Stomach (tissue), 9 donors: ENCODE data around the gene PAX5. TPM values are rescaled to one million over a fixed set of nuclear protein-coding genes. Genes with fewer than 3 reads are reported as not detected.

Source experiments
- DNase-seq, 2 donors: peaks; one replicate each; pipeline versions ENCODE4 v3.0.0 to v3.0.0-alpha.2; 2013 to 2019
- H3K27ac ChIP-seq, 5 donors: fragments of 200-600 bp in 4 of 5; sonication (generic) in 4 of 5; one replicate each; pipeline ENCODE4 v1.5.1; 2013 to 2019; ENCODE audit warnings: mild to moderate bottlenecking in 1 of 5, moderate library complexity in 1 of 5
- H3K27me3 ChIP-seq, 3 donors: fragments of 200-600 bp; sonication (generic); one replicate each; pipeline ENCODE4 v1.5.1; 2017 to 2019; ENCODE audit warnings: mixed run types in 1 of 3
- H3K36me3 ChIP-seq, 4 donors: fragments of 200-600 bp; sonication (generic); 1 replicate in 3 of 4; 2 replicates in 1 of 4; pipeline ENCODE4 v1.5.1; 2016 to 2019
- H3K4me1 ChIP-seq, 4 donors: fragments of 200-600 bp; sonication (generic); one replicate each; pipeline ENCODE4 v1.5.1; 2016 to 2019
- H3K4me3 ChIP-seq, 4 donors: fragments of 200-600 bp; sonication (generic) in 3 of 4; one replicate each; pipeline ENCODE4 v1.5.1; 2016 to 2019; ENCODE audit warnings: mild to moderate bottlenecking in 1 of 4
- H3K9me3 ChIP-seq, 4 donors: fragments of 200-600 bp; sonication (generic); one replicate each; pipeline ENCODE4 v1.5.1; 2016 to 2019
- EP300 ChIP-seq: sonication (generic); formaldehyde crosslinking; IDR thresholded peaks from one replicate; pipeline ENCODE4 v1.6.1; 2017; ENCODE audit warnings: antibody characterized with exemption
- POLR2A ChIP-seq, 4 donors: fragments of 450-650 bp; IDR thresholded peaks; one replicate each; pipeline ENCODE4 v1.6.1; 2016; ENCODE audit warnings: antibody characterized with exemption in 4 of 4, control low read depth in 2 of 4, mild to moderate bottlenecking in 1 of 4, moderate library complexity in 1 of 4
- POLR2AphosphoS5 ChIP-seq, 3 donors: sonication (generic); formaldehyde crosslinking; IDR thresholded peaks; one replicate each; pipeline ENCODE4 v1.6.1; 2016; ENCODE audit warnings: antibody characterized with exemption in 3 of 3
- WGBS, 5 donors: extraction: QIAGEN DNeasy Blood & Tissue Kit in 3 of 5; methylation state at CpG; one replicate each; pipeline versions ENCODE4 v1.1.5 to v1.1.7; 2013 to 2018; 5-methylcytosine and 5-hydroxymethylcytosine counted together
- intact Hi-C: fragments of 100-400 bp; cut with DNase I; formaldehyde crosslinking; loops from one replicate; pipeline ENCODE4 v1.15.1; 2023; ENCODE audit warnings: low total_unique reads
- polyA plus RNA-seq, 3 donors: library from polyadenylated mRNA; stranded (reverse); fragments of 200-250 nt; gene quantifications; one replicate each; pipeline ENCODE4 v1.2.3, GENCODE V29; 2013
- total RNA-seq, 5 donors: library from RNA; depleted of rRNA; stranded (reverse); fragments of >200 nt; gene quantifications; one replicate each; pipeline versions ENCODE4 v1.1.0 to v1.2.3, GENCODE V29; 2014 to 2016
- TF ChIP-seq, protein P1 (sequence below), 7 experiments: fragments of 450-650 bp in 4 of 7; fragments of 200-600 bp in 3 of 7; sonication (generic) in 3 of 7; IDR thresholded peaks; one replicate each; pipeline ENCODE4 v1.5.1; 2016 to 2019; ENCODE audit warnings: antibody characterized with exemption in 7 of 7, control low read depth in 2 of 7, mild to moderate bottlenecking in 1 of 7
- donor health status: healthy with polysubstance abuse.
- donor health status: Bipolar disorder and iron deficiency.
- donor health status: healthy.

PAX5 gene
- total and polyA plus RNA-seq, 8 donors = 0.43 to 1.3 TPM; not detected in 6

DNA sequence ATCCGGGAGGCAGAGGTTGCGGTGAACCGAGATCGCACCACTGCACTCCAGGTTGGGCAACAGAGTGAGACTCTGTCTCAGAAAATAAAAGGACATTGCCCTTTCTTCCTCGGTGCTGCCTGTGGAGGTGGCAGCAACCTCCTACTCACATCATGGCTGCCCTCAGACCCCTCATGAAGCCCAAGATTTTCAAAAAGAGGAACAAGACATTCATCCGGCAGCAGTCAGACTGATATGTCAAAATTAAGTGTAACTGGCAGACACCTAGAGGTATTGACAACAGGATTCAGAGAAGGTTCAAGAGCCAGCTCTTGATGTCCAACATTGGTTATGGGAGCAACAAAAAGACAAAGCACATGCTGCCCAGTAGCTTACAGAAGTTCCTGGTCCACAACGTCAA is 12.6 kb upstream of the PAX5 start:
- Histone ChIP-seq H3K27ac (no peak overlapping the region), H3K4me1 (no peaks in the 10 kb centered on the region), H3K36me3 (no peaks in the 10 kb centered on the region), H3K9me3 (no peaks in the 10 kb centered on the region), H3K4me3 (no peak overlapping the region), H3K27me3 (peaks cover 0 to 84% (median 18%) of the 10 kb centered on the region in 3 donors)
- WGBS, 5 donors = 78 to 82% (median 81%) methylated on average over 7 of the region's 7 CpGs
- TF ChIP-seq, protein P1, sequence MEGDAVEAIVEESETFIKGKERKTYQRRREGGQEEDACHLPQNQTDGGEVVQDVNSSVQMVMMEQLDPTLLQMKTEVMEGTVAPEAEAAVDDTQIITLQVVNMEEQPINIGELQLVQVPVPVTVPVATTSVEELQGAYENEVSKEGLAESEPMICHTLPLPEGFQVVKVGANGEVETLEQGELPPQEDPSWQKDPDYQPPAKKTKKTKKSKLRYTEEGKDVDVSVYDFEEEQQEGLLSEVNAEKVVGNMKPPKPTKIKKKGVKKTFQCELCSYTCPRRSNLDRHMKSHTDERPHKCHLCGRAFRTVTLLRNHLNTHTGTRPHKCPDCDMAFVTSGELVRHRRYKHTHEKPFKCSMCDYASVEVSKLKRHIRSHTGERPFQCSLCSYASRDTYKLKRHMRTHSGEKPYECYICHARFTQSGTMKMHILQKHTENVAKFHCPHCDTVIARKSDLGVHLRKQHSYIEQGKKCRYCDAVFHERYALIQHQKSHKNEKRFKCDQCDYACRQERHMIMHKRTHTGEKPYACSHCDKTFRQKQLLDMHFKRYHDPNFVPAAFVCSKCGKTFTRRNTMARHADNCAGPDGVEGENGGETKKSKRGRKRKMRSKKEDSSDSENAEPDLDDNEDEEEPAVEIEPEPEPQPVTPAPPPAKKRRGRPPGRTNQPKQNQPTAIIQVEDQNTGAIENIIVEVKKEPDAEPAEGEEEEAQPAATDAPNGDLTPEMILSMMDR (IDR thresholded peaks at IDR 0.05) = no peak
- no peak for TF ChIP-seq POLR2AphosphoS5 (IDR thresholded peaks at IDR 0.05)
- TF ChIP-seq POLR2A (IDR thresholded peaks at IDR 0.05) = no peak
- no peak for TF ChIP-seq EP300
- no peak for DNase-seq
- intact Hi-C loops = no loop called here

- Histone ChIP-seq H3K27me3 (peaks cover 8 to 96% (median 43%) of the 10 kb centered on the region in 3 donors), H3K9me3 (peaks cover 0 to 4% (median 0%) of the 10 kb centered on the region in 4 donors), H3K27ac (no peak overlapping the region), H3K4me3 (no peak overlapping the region), H3K4me1 (peaks cover 7 to 10% (median 9%) of the 10 kb centered on the region in 4 donors), H3K36me3 (no peaks in the 10 kb centered on the region)
- no peak for DNase-seq
- 62 to 73% (median 63%) methylated on average over 3 of the region's 3 CpGs for WGBS, 5 donors
- no peak for TF ChIP-seq POLR2AphosphoS5 (IDR thresholded peaks at IDR 0.05)
- TF ChIP-seq, protein P1 (IDR thresholded peaks at IDR 0.05) = no peak
- TF ChIP-seq EP300 = no peak
- TF ChIP-seq POLR2A (IDR thresholded peaks at IDR 0.05) = no peak
- intact Hi-C loops = no loop called here
These were observed 8.4 kb upstream of the PAX5 start for GRCh38 chr9:37042421-37042820.

DNA sequence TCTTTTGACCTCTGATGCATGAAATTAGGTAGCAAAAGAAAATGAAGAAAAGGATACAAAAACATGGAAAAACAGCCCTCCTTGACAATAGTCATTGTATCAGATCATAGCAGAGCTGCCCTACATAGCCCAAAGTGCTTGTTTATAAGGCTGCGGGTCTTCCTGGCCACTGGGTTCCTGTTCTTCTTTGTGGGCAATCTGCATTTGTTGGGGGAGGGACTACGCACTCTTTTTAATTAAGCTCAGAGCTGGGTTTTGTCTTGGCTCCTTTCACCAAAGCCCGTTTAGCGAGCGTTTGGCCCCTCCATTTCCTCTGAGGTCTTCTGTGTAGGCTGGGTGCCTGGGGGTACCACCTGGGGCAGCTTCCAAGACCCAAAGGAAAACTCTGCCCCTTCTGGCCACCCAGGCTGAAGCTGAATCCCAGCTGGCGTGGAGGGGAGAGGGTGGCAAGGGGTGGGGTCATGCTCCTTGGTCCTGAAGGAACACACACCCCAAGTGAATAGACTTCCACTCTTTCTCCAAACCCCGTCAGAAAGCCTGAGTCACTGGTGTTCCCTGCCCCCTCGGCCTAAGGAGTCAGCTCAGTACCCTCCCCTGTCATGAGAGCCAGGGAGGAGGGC is 6.5 kb upstream of the PAX5 start:
- Histone ChIP-seq H3K4me1 (peaks cover 22 to 28% (median 26%) of the 10 kb centered on the region in 4 donors), H3K27me3 (peaks cover 18 to 98% (median 61%) of the 10 kb centered on the region in 3 donors), H3K36me3 (no peaks in the 10 kb centered on the region), H3K4me3 (no peak overlapping the region), H3K9me3 (peaks cover 0 to 4% (median 0%) of the 10 kb centered on the region in 4 donors), H3K27ac (no peak overlapping the region)
- no peak for DNase-seq
- WGBS, 5 donors = 49 to 69% (median 54%) methylated on average over 8 of the region's 8 CpGs
- TF ChIP-seq EP300 = no peak
- TF ChIP-seq, protein P1 (IDR thresholded peaks at IDR 0.05) = no peak
- no peak for TF ChIP-seq POLR2AphosphoS5 (IDR thresholded peaks at IDR 0.05)
- TF ChIP-seq POLR2A (IDR thresholded peaks at IDR 0.05) = no peak
- intact Hi-C loops = no loop called here

DNA sequence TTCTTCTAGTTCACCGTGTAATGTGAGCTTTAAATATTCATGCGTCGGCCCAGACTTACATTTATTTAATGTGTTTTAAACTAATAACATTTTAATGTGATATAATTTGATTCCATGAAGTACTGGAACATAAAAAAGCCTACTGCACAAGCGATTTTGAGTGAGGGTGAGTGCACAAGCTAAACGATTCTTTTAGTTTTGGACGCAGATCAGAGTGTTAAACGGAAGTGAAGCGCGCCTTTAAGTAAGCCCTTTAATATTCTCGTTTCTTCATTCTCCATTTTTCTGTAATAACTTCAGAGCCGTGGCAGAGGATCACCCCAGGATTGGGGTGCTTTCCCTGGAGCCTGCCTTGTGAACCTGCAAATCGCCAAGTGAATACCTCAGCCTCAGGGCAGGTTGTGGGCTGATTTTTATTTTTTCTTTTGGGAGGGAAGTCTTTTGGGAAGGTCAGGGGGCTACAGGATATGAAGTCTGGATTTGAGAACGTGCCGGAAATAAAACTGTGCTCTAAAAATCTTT is 4.9 kb upstream of the PAX5 start:
- no peaks in the 10 kb centered on the region for H3K36me3 ChIP-seq
- H3K27me3 ChIP-seq = peaks cover 32 to 99% (median 72%) of the 10 kb centered on the region in 3 donors
- WGBS, 5 donors = 26 to 51% (median 30%) methylated on average over 14 of the region's 14 CpGs
- H3K27ac ChIP-seq = no peak overlapping the region
- no peak for TF ChIP-seq POLR2A (IDR thresholded peaks at IDR 0.05)
- TF ChIP-seq EP300 = no peak
- no peak for TF ChIP-seq POLR2AphosphoS5 (IDR thresholded peaks at IDR 0.05)
- TF ChIP-seq, protein P1 (IDR thresholded peaks at IDR 0.05) = no peak
- peaks cover 36 to 44% (median 41%) of the 10 kb centered on the region in 4 donors for H3K4me1 ChIP-seq
- no peak overlapping the region for H3K4me3 ChIP-seq
- DNase-seq = no peak
- H3K9me3 ChIP-seq = peaks cover 0 to 4% (median 0%) of the 10 kb centered on the region in 4 donors
- intact Hi-C loops = no loop called here
